H1 (cell line): ENCODE data around the gene ADAMTS17. TPM values are rescaled to one million over a fixed set of nuclear protein-coding genes. Genes with fewer than 3 reads are reported as not detected.

Experiments used
- CTCF ChIA-PET: fragments of 300-600 bp; sonication (Branson Sonifier 250); formaldehyde crosslinking; loops from one replicate; lab custom pipeline; 2021; ENCODE audit not compliant: partially characterized antibody; lab: Charles Lee
- POLR2A ChIA-PET: fragments of 300-600 bp; sonication (Branson Sonifier 250); formaldehyde crosslinking; loops from one replicate; lab custom pipeline; 2021; ENCODE audit warnings: inconsistent platforms; ENCODE audit not compliant: partially characterized antibody; lab: Charles Lee
- DNase-seq, 2 experiments: peaks; one replicate each; pipeline versions ENCODE4 v3.0.0 to v3.0.0-alpha.2; 2010 to 2022; ENCODE audit warnings: low spot score in 2 of 2, low read depth in 1 of 2, mixed read lengths in 1 of 2
- FAIRE-seq: peaks from 2 replicates; lab custom pipeline; 2011; peaks lifted over from hg19 to GRCh38; lab: Jason Lieb, UNC
- H2AFZ ChIP-seq: 2 replicates; pipeline ENCODE4 v1.8.1; 2012; ENCODE audit warnings: low read length, inconsistent platforms
- H2AK5ac ChIP-seq: 2 replicates; pipeline ENCODE4 v1.6.1; 2013; ENCODE audit warnings: low read depth, low read length
- H2BK120ac ChIP-seq: replicated peaks from 2 replicates; pipeline ENCODE3; 2013; ENCODE audit warnings: low read depth, low read length, inconsistent platforms
- H2BK12ac ChIP-seq: 2 replicates; pipeline ENCODE4 v1.6.1; 2013; ENCODE audit warnings: low read depth, low read length
- H2BK15ac ChIP-seq: 2 replicates; pipeline ENCODE4 v1.6.1; 2013; ENCODE audit warnings: low read length
- H2BK20ac ChIP-seq: 2 replicates; pipeline ENCODE4 v1.6.1; 2013; ENCODE audit warnings: low read length
- H2BK5ac ChIP-seq: 2 replicates; pipeline ENCODE4 v1.6.1; 2013; ENCODE audit warnings: low read depth, low read length
- H3K14ac ChIP-seq: 2 replicates; pipeline ENCODE4 v1.6.1; 2013; ENCODE audit warnings: inconsistent platforms; ENCODE audit not compliant: insufficient read length
- H3K18ac ChIP-seq: 2 replicates; pipeline ENCODE4 v1.6.1; 2013; ENCODE audit warnings: low read length; ENCODE audit errors: extremely low read depth
- H3K23ac ChIP-seq: 2 replicates; pipeline ENCODE4 v1.6.1; 2013; ENCODE audit warnings: inconsistent platforms; ENCODE audit not compliant: insufficient read length
- H3K23me2 ChIP-seq: 2 replicates; pipeline ENCODE4 v1.6.1; 2013; ENCODE audit warnings: low read depth, low read length
- H3K27ac ChIP-seq: 2 replicates; pipeline ENCODE4 v1.6.1; 2011; ENCODE audit warnings: low read depth, low read length, inconsistent platforms
- H3K27me3 ChIP-seq, 4 experiments: replicated peaks in 1 of 4; 1 replicate in 1 of 4; 2 replicates in 3 of 4; pipeline versions ENCODE4 v1.6.1 to v1.8.1; 2011 to 2013; ENCODE audit warnings: low read length in 3 of 4, mild to moderate bottlenecking in 3 of 4, inconsistent platforms in 2 of 4, mixed read lengths in 2 of 4, moderate library complexity in 1 of 4; ENCODE audit not compliant: control insufficient read depth in 3 of 4, insufficient read depth in 3 of 4; ENCODE audit errors: extremely low read depth in 1 of 4
- H3K36me3 ChIP-seq, 4 experiments: 2 replicates each; pipeline versions ENCODE4 v1.6.1 to v1.8.1; 2011 to 2013; ENCODE audit warnings: mild to moderate bottlenecking in 4 of 4, low read length in 3 of 4, moderate library complexity in 2 of 4, control low read depth in 1 of 4, inconsistent platforms in 1 of 4; ENCODE audit not compliant: insufficient read depth in 4 of 4, control insufficient read depth in 2 of 4
- H3K4ac ChIP-seq: replicated peaks from 2 replicates; pipeline ENCODE3; 2013; ENCODE audit warnings: low read length, low read depth, mixed read lengths, inconsistent platforms; ENCODE audit not compliant: insufficient read length
- H3K4me1 ChIP-seq, 4 experiments: replicated peaks in 1 of 4; 1 replicate in 1 of 4; 2 replicates in 3 of 4; pipeline versions ENCODE4 v1.6.1 to v1.8.1; 2011 to 2013; ENCODE audit warnings: low read length in 3 of 4, inconsistent platforms in 2 of 4, mixed read lengths in 1 of 4; ENCODE audit not compliant: insufficient read depth in 4 of 4, control insufficient read depth in 3 of 4
- H3K4me2 ChIP-seq, 2 experiments: 2 replicates each; pipeline versions ENCODE4 v1.6.1 to v1.8.1; 2011 to 2013; ENCODE audit warnings: low read depth in 2 of 2, low read length in 2 of 2, control low read depth in 1 of 2, inconsistent platforms in 1 of 2, mild to moderate bottlenecking in 1 of 2; ENCODE audit not compliant: insufficient read depth in 1 of 2
- H3K4me3 ChIP-seq, 4 experiments: fragments of 200-600, 300-600 bp in 1 of 4; sonication (generic), shearing (Covaris generic), sonication (Bioruptor Twin) in 1 of 4; 2 replicates each; pipeline versions ENCODE4 v1.5.1 to v1.8.1; 2011 to 2016; ENCODE audit warnings: low read length in 4 of 4, low read depth in 3 of 4, control low read depth in 2 of 4, inconsistent platforms in 2 of 4, mild to moderate bottlenecking in 2 of 4, mixed read lengths in 1 of 4, moderate library complexity in 1 of 4; ENCODE audit not compliant: insufficient read depth in 2 of 4; ENCODE audit errors: extremely low read depth in 1 of 4
- H3K56ac ChIP-seq: replicated peaks from 2 replicates; pipeline ENCODE3; 2013; ENCODE audit warnings: low read depth, mild to moderate bottlenecking, mixed read lengths, low read length, inconsistent platforms; ENCODE audit not compliant: insufficient read length
- H3K79me1 ChIP-seq: 2 replicates; pipeline ENCODE4 v1.6.1; 2013; ENCODE audit warnings: low read depth, low read length, control low read depth
- H3K79me2 ChIP-seq, 2 experiments: 2 replicates each; pipeline versions ENCODE4 v1.6.1 to v1.8.1; 2012 to 2013; ENCODE audit warnings: low read length in 2 of 2, mild to moderate bottlenecking in 2 of 2, inconsistent platforms in 1 of 2; ENCODE audit not compliant: insufficient read depth in 2 of 2, control insufficient read depth in 1 of 2
- H3K9ac ChIP-seq, 4 experiments: replicated peaks in 1 of 4; 1 replicate in 1 of 4; 2 replicates in 3 of 4; pipeline versions ENCODE4 v1.6.1 to v1.8.1; 2011 to 2013; ENCODE audit warnings: low read depth in 3 of 4, low read length in 3 of 4, control low read depth in 2 of 4, mild to moderate bottlenecking in 2 of 4, moderate library complexity in 2 of 4, inconsistent platforms in 1 of 4; ENCODE audit errors: extremely low read depth in 1 of 4
- H3K9me3 ChIP-seq, 2 experiments: 2 replicates each; pipeline versions ENCODE4 v1.6.1 to v1.8.1; 2012 to 2013; ENCODE audit warnings: mild to moderate bottlenecking in 2 of 2, moderate library complexity in 2 of 2, control low read depth in 1 of 2, inconsistent platforms in 1 of 2, low read depth in 1 of 2, low read length in 1 of 2, mixed read lengths in 1 of 2; ENCODE audit not compliant: insufficient read depth in 2 of 2
- H4K20me1 ChIP-seq, 2 experiments: replicated peaks in 1 of 2; 2 replicates each; pipeline versions ENCODE3 to v1.8.1; 2011 to 2013; ENCODE audit warnings: inconsistent platforms in 2 of 2, low read length in 2 of 2, mild to moderate bottlenecking in 1 of 2; ENCODE audit not compliant: insufficient read depth in 2 of 2, control insufficient read depth in 1 of 2
- H4K5ac ChIP-seq: 2 replicates; pipeline ENCODE4 v1.6.1; 2013; ENCODE audit warnings: low read length, low read depth, mixed read lengths, inconsistent platforms; ENCODE audit not compliant: insufficient read length
- H4K8ac ChIP-seq: 2 replicates; pipeline ENCODE4 v1.8.0; 2013; ENCODE audit warnings: mild to moderate bottlenecking, moderate library complexity, low read length, inconsistent platforms; ENCODE audit not compliant: insufficient read depth; ENCODE audit errors: extremely low read depth
- H4K91ac ChIP-seq: replicated peaks from 2 replicates; pipeline ENCODE3; 2013; ENCODE audit warnings: low read length, mixed read lengths, inconsistent platforms; ENCODE audit not compliant: insufficient read length
- BACH1 ChIP-seq: IDR thresholded peaks from 2 replicates; pipeline ENCODE4 v1.6.1; 2012; ENCODE audit warnings: low read length, improper control_type of control experiment
- CBX5 ChIP-seq: fragments of 300-800, 300-1000 bp; sonication (generic); IDR thresholded peaks from 2 replicates; pipeline ENCODE4 v1.7.1; 2016; ENCODE audit warnings: antibody characterized with exemption, low read length, low read depth
- CREB1 ChIP-seq: IDR thresholded peaks from 2 replicates; pipeline ENCODE4 v1.6.1; 2012; ENCODE audit warnings: inconsistent platforms
- MAFK ChIP-seq: IDR thresholded peaks from 2 replicates; pipeline ENCODE4 v1.6.1; 2012; ENCODE audit warnings: low read depth, mild to moderate bottlenecking, improper control_type of control experiment, low read length
- RNF2 ChIP-seq: fragments of 200-900, 300-1000 bp; sonication (generic); IDR thresholded peaks from 2 replicates; pipeline ENCODE4 v1.7.1; 2016; ENCODE audit warnings: borderline replicate concordance, low read depth, mild to moderate bottlenecking, antibody characterized with exemption, low read length; ENCODE audit not compliant: poor library complexity, severe bottlenecking; ENCODE audit errors: missing control alignments
- TBP ChIP-seq: IDR thresholded peaks from 2 replicates; pipeline ENCODE4 v1.6.1; 2011; ENCODE audit warnings: low read depth, low read length, improper control_type of control experiment
- WGBS, 2 experiments: shearing (Covaris generic) in 1 of 2; methylation state at CpG; one replicate each; pipeline versions ENCODE4 v1.1.6 to v1.1.7; 2013 to 2015; ENCODE audit warnings: low lambda C conversion rate in 2 of 2, mixed read lengths in 2 of 2, inconsistent platforms in 1 of 2, low coverage in 1 of 2, missing lambda C conversion rate in 1 of 2; ENCODE audit not compliant: insufficient replicate concordance in 2 of 2, insufficient coverage in 1 of 2, insufficient read length in 1 of 2; ENCODE audit errors: extremely low coverage in 1 of 2, missing lambda C conversion rate in 1 of 2; 5-methylcytosine and 5-hydroxymethylcytosine counted together
- polyA plus RNA-seq, 7 experiments: library from polyadenylated mRNA; depleted of rRNA in 3 of 7; stranded (reverse) in 5 of 7; unstranded in 2 of 7; fragments of >200 nt in 5 of 7; fragments of 200-250 nt in 2 of 7; gene quantifications; 1 replicate in 5 of 7; 2 replicates in 1 of 7; 4 replicates in 1 of 7; pipeline versions ENCODE4 v1.2.1 to v1.2.3, GENCODE V29; 2011 to 2013; ENCODE audit warnings: missing spikeins in 2 of 7, mixed read lengths in 2 of 7
- total RNA-seq: library from RNA; stranded (reverse); fragmentation: NEBNext Ultra II Directional; extraction: Animal tissue kit (Norgen Biotek cat#: 25700); gene quantifications from 2 replicates; pipeline ENCODE4 v1.2.1, GENCODE V29; 2021
- TF ChIP-seq, protein P1 (sequence below): IDR thresholded peaks from 2 replicates; pipeline ENCODE4 v1.6.1; 2011; ENCODE audit warnings: low read length, improper control_type of control experiment
- TF ChIP-seq, protein P2 (sequence below), 3 experiments: IDR thresholded peaks; 1 replicate in 2 of 3; 2 replicates in 1 of 3; pipeline versions ENCODE4 v1.5.1 to v1.6.1; 2011; ENCODE audit warnings: low read length in 3 of 3, mild to moderate bottlenecking in 3 of 3, inconsistent platforms in 2 of 3, low read depth in 1 of 3, moderate library complexity in 1 of 3; ENCODE audit not compliant: insufficient read depth in 1 of 3; ENCODE audit errors: control extremely low read depth in 1 of 3

Gene ADAMTS17
- total and polyA plus RNA-seq, 2 of the 8 experiments (the other 6 are each of a cell fraction or from before 2014, with no cell fraction given) = 0.51 to 1.7 TPM

DNA sequence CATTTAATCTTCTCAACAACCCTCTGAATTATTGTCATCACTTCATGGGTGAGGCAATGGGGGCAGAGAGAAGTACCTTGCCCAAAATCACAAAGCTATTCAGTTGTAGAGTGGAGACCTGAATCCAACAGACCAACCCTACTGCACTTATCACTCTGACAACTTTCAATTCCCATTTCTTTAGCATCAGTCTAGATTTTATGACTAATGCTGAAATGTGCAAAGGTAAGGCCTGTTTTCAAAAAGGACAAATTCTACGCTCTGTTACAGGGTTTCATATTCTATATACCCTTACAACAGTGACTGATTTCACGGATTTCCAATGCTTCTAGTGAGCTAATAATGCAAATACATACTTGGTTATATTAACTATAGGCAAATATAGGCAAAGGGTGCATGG, 286.0 kb downstream of the ADAMTS17 start:
- Histone ChIP-seq H3K18ac (no peak overlapping the region), H4K91ac (no peak overlapping the region), H2BK5ac (no peak overlapping the region), H2BK20ac (no peak overlapping the region), H2BK120ac (no peak overlapping the region), H3K4me3 (no peak overlapping the region), H3K9ac (no peak overlapping the region), H3K4me2 (no peak overlapping the region), H3K56ac (no peak overlapping the region), H3K36me3 (no peaks in the 10 kb centered on the region), H3K23ac (no peak overlapping the region), H3K27me3 (peaks cover 0 to 2% (median 0%) of the 10 kb centered on the region in 4 experiments; a peak in 2 of 7 replicates), H3K79me2 (no peaks in the 10 kb centered on the region), H2BK15ac (no peak overlapping the region), H3K4ac (no peak overlapping the region), H3K9me3 (no peaks in the 10 kb centered on the region; a peak in 1 of 4 replicates), H3K23me2 (peaks cover 2% of the 10 kb centered on the region; the same call in 1 of the 2 replicates), H2AFZ (no peak overlapping the region), H4K8ac (no peak overlapping the region), H3K14ac (no peak overlapping the region), H4K5ac (no peak overlapping the region), H3K27ac (no peak overlapping the region), H2BK12ac (no peak overlapping the region), H4K20me1 (no peaks in the 10 kb centered on the region), H3K79me1 (no peaks in the 10 kb centered on the region), H3K4me1 (no peaks in the 10 kb centered on the region), H2AK5ac (no peak overlapping the region)
- 93% methylated on average over 2 of the region's 2 CpGs; no CpG with 5 or more reads in 1 of the 2 experiments for WGBS, 2 experiments
- TF ChIP-seq MAFK (no peak), CBX5 (no peak), RNF2 (no peak), CREB1 (no peak), BACH1 (no peak), TBP (no peak)
- TF ChIP-seq, protein P1, sequence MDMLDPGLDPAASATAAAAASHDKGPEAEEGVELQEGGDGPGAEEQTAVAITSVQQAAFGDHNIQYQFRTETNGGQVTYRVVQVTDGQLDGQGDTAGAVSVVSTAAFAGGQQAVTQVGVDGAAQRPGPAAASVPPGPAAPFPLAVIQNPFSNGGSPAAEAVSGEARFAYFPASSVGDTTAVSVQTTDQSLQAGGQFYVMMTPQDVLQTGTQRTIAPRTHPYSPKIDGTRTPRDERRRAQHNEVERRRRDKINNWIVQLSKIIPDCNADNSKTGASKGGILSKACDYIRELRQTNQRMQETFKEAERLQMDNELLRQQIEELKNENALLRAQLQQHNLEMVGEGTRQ = no peak
- TF ChIP-seq, protein P2, sequence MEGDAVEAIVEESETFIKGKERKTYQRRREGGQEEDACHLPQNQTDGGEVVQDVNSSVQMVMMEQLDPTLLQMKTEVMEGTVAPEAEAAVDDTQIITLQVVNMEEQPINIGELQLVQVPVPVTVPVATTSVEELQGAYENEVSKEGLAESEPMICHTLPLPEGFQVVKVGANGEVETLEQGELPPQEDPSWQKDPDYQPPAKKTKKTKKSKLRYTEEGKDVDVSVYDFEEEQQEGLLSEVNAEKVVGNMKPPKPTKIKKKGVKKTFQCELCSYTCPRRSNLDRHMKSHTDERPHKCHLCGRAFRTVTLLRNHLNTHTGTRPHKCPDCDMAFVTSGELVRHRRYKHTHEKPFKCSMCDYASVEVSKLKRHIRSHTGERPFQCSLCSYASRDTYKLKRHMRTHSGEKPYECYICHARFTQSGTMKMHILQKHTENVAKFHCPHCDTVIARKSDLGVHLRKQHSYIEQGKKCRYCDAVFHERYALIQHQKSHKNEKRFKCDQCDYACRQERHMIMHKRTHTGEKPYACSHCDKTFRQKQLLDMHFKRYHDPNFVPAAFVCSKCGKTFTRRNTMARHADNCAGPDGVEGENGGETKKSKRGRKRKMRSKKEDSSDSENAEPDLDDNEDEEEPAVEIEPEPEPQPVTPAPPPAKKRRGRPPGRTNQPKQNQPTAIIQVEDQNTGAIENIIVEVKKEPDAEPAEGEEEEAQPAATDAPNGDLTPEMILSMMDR (IDR thresholded peaks at IDR 0.05; ENCODE audit: control extremely low read depth in 1 of 3, insufficient read depth in 1 of 3, low read depth in 1 of 3, low read length in 3 of 3) = no peak
- DNase-seq (no peak), FAIRE-seq (no peak)
- POLR2A ChIA-PET = no interaction called here
- CTCF ChIA-PET = interaction anchor here (1.0 to 1.4 kb wide), 2 partner anchors 23 to 44 kb away, joined by 3 read pairs; no protein-coding TSS in a partner anchor
